HG03280 (cell line): ENCODE data around the gene ABI3BP.

ENCODE experiments used
- ATAC-seq: cut with Tn5 transposase; IDR thresholded peaks from one replicate; pipeline ENCODE4 v1.9.1; 2021; ENCODE audit warnings: mild to moderate bottlenecking, moderate library complexity; ENCODE audit not compliant: unreplicated experiment

ABI3BP gene

GRCh38 chr3:100780071-100780622, 213.1 kb downstream of the ABI3BP start:
- no peak for ATAC-seq

DNA sequence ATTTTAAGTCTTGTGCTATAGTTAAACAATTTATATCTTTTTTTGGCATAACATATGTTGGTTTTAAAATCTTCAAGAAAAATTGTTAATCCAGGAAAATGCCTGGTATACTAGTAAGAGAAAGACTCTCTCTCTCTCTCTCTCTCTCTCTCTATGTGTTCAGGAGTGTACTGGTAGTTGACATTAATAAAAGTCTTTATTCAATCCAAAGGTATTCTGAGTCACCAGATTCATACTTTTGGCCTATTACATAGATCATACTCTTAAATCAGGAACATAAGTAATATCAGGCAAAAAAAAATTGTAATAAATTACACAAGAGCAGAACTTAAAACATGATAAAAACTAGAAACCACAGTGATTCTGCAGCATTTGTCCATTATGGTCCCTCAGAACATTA, 213.7 kb downstream of the ABI3BP start:
- ATAC-seq, result no peak

- ATAC-seq, result no peak
Observed at GRCh38 chr3:100777271-100777670, 215.9 kb downstream of the ABI3BP start.

DNA sequence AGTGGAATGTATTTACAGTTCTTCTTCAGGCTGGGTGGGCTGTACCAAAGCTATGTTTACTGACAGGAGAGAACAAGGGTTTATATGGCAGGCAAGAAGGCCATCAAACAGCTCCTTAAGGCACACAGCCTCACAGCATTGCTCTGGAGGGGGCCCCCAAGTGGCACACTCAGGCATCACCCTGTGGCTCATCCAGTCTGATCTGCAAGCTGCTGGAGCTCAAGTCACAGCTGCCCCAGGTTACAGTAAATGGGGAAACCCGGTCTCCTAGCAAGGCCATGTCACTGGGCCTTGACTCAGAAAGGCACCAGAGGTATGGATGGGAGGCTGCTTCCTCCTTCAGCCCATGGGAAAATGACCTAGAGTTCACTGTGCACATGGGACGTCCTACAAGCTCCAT, 216.5 kb downstream of the ABI3BP start:
- no peak for ATAC-seq

DNA sequence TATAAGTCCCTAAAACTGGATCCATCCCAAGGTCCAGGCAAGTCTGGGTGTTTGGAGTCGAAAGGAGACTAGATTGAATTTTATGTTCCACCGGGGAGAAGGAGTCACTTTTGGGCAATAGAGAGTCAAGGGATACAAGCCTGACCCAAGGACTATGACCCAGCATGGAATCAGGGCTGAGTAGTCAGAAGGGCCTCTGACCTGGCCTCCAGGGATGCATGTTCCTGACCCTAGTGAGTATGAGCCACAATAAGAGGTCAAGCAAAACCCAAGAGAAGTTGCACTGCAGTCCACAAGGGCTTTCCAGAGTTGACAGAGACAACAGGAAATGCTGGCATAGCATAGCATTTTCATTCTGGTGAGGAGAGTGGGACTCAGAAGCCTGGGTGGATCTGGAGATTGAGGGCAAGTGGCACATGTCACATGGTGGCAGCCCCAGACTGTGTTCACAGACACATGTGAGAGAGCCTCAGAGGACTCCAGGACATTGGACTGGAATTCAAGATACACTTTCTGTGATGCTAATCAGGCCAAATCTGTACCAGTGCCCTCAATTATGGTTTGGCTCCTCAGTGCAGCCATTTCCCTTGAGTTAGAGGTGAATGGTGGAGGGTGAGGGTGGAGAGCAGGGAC, 217.0 kb downstream of the ABI3BP start:
- ATAC-seq, result no peak

DNA sequence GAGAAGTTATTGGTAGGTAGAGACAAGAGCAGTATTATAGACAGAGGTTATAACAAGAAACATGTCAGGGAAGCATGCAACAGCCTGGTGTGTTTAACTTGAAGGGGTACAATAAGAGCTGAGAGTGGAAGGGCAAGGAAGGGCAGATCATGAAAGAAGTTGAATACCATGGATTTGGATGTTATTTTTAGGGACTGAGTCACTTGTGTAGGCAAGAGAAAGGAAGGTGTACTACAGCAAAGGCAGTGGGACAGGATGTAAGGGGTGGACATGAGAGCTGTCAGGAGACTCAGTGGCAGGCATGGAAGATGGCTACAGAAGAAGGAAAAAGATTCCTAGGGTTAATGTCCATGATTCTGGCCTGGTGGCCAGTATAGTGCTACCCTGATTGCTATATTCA, 217.6 kb downstream of the ABI3BP start:
- no peak for ATAC-seq

GRCh38 chr3:100775226-100775625, 218.0 kb downstream of the ABI3BP start:
- no peak for ATAC-seq

- ATAC-seq, result no peak
Observed at GRCh38 chr3:100769693-100770092, 223.5 kb downstream of the ABI3BP start.

DNA sequence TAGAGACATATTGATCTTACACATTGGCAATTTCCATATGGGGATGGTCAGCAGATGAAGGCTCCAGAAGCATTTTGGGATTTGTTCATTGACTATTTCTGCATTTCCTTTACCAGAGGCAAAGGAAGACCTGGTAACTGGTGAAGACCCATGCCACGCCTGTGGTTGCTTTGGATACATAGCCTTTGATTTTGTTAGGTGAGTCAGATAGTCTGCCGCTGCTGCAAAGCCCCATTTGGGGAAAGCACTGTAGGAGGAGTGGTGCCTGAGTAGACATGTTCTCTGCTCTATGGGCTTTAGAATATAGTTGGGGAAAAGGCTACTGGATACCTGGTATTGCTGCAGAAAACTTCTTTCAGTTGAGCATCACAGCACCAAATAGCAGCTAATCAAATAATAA, 227.2 kb downstream of the ABI3BP start:
- ATAC-seq, result no peak

DNA sequence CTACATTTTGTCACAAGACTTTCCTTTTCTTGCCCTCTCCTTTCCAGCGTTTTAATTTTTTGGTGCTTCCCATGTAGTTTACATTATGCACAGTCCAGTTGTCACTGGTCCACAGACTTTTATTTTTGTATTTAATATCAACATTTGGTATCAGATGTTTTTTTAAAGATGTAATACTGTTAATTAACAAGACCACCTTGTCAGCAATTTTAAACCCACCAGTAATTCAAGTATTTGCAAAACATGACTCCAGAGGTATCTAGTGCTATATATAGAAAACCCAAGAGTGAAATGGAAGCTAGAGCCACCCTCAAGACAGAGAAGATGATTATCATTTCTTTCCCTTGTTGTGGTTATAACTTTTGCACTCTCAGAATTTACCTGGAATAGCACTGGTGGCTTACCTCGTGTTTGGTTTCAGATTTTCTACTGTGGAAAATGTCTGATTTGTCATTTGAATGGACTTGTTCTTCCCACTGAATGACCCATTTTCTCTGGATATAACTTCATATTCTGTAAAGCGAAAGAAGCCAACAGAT, 227.7 kb downstream of the ABI3BP start:
- ATAC-seq, result no peak

DNA sequence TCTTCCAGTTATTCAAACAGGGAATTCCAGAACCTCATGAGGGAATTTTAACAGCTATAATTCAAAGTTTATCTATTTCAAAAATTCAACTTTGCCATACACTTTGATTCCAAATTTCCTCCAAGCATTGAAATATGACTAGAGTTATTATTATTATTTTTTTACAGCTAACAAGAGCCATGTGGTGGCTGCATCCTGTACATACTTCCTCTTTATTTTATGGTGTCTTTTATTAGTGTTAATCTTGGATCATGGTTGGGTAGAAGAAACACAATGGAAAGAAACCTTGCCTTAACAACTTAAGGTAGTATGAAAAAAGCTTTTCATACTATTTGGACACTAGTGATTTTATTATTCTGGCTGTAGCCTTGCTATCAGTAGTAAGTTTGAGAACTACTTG, 231.3 kb downstream of the ABI3BP start:
- no peak for ATAC-seq

GRCh38 chr3:100761211-100761942, 231.8 kb downstream of the ABI3BP start:
- ATAC-seq, result peak; percentile 92

DNA sequence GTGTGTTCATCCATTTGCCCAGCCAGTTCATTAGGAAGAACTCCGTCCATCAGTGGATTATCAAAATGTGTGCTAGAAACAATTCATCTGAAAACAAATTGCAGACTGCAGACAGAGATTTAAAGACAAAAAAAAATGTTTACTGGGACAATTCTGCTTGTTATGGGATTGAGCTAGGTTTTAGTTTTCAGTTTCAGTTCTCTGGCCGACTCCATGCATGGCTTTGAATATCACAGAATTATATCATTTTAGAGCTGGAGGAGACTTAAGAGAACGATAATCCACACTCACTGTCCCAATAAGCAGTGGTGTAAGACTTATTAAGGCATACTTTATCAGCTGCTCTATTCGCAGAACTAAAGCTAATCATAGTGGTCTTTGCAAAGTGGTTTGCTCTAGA, 232.8 kb downstream of the ABI3BP start:
- no peak for ATAC-seq

DNA sequence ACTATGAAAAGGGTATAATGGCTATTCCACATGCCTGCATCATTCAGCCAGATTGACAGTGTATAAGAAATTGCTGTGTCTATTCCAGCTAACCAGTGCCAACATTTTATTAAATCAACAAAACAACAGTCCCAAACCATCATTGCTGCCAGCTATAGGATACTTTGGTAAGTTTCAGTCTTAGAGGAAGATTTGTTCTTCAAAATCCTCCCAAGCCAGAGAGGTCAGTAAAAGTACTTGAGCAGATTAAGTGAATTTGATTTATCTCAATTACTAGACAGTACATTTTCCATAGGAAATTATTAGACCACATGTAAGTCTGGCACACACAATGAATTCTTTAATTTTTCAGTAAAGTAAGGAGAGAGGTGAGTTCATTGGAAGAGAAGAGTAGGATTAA, 233.3 kb downstream of the ABI3BP start:
- no peak for ATAC-seq

DNA sequence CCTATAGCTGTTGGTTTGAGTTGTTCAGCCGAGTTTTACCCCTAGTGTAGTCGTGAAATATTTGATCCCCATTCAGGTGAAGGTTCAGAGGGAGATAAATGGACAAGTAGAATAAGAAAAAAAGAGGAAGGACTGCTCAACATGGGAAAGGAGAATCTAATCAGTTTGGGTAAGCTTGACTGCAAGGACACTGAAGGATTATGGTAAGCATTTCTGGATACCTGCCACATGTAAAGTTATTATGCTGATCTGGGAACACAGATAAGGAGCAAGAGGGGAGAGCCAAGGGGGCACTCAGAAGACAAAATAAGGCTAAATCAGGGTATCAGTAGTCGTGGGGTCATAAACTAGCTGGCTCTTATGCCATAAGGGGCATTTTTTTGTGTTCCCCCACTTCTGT, 234.1 kb downstream of the ABI3BP start:
- ATAC-seq, result no peak

DNA sequence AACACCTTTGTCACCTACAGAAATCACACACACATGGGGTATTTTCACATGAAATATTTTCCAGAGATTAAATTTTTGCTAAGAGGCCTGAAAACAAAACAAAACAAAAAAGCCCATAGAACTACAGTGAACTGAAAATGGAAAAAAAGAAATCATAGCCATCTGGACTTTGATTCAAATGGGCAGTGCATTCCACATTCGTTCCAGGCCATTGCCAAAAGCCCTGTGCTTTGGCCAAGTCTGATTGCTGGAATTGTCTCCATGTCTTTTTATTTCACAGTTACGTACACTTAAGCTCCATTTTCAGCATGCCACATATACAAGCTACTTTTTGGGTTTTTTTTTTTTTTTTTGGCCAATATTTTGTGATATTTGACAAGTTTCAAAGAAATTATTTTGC, 236.8 kb downstream of the ABI3BP start:
- ATAC-seq, result no peak

DNA sequence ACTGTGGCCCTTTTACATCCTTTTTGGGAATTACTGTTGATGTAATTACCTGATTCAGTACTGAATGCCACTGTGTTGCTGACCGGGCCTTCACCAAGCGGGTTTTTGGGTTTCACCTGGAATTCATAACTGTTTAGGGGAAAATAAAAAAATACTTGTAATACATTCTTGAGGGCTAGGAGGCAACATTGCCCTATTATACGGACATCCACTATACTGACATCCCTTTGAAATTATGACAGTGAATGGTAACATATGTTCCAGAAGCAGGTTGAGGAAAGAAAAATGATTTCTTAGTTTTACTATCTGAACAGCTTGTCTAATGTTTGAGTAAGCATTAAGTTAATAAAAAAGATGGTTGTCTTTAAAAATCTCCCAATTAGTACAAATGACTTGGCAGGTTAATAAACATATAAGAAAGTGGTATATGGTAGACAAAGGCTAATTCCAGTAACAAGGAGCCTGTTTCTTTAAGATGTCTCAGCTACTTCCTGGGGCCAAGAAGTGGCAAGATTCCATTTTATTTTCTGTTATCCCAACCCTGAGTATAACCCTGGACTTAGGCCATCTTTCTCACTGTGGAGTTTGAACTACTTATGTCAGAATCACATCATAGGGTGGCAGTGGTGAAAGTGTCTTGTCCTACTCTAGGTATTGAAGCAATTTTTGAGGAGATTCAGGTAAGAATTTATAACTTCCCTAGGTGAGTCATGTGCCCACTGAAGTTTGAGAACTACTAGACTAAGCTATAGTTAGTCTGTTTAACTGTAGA, 238.5 kb downstream of the ABI3BP start:
- ATAC-seq, result no peak

GRCh38 chr3:100753846-100754245, 239.4 kb downstream of the ABI3BP start:
- ATAC-seq, result no peak

GRCh38 chr3:100748967-100749366, 244.3 kb downstream of the ABI3BP start:
- no peak for ATAC-seq

GRCh38 chr3:100748220-100748619, 245.0 kb downstream of the ABI3BP start:
- no peak for ATAC-seq

GRCh38 chr3:100746092-100746491, 247.1 kb downstream of the ABI3BP start:
- ATAC-seq, result no peak
